Activated T-cell treated with anti-CD3 and anti-CD28 coated beads for 1 hour (primary cell): ENCODE data around the gene SORCS3.

Experiments used
- DNase-seq: peaks from one replicate; pipeline ENCODE4 v3.0.0-alpha.2; 2020; ENCODE audit warnings: low read depth

The SORCS3 gene

GRCh38 chr10:105266966-105267539 lies 626.0 kb downstream of the SORCS3 start:
- no peak for DNase-seq

- no peak for DNase-seq
These were observed 627.9 kb downstream of the SORCS3 start for GRCh38 chr10:105268961-105269360.

DNA sequence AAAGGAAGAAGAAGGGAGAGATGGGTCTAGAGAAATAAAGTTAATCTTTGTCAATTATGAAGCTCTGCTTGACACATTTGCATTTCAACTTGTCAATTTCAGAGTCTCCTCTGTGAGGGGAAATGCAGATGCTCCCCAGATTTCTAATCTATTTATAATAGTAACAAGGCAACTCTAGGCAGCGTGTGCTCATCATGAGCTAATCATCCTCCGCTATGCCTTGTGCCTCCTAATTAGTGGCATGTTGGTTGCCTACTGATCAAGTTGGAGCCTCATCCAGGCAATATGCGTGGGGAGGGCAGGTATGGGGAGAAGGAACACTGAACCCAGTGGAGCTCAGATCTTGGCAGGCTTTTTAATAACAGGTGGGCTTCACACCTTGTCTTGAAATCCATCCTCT lies 628.6 kb downstream of the SORCS3 start:
- no peak for DNase-seq

DNA sequence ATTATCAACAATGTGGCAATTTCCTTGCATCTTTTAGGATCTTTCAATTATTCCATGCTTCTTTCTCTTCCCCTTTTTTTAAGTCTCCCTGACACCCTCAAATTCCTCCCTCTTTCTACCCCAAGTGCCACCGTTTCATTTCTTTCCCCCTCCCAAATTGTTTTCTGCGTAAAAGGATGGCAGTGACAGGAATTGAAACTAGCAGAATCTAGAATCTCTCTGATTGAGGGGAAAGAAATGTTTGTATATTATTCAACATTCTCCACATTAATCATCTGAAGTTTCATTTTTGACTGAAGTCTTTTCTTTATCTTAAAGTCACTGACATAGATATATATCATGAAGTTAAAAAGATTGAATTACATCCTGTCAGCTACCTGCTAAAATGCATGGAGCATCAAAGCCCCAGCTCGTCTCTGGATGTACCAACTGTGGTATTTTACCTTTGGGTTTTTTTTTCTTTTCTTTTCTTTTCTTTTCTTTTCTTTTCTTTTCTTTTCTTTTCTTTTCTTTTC lies 633.5 kb downstream of the SORCS3 start:
- DNase-seq: no peak

DNA sequence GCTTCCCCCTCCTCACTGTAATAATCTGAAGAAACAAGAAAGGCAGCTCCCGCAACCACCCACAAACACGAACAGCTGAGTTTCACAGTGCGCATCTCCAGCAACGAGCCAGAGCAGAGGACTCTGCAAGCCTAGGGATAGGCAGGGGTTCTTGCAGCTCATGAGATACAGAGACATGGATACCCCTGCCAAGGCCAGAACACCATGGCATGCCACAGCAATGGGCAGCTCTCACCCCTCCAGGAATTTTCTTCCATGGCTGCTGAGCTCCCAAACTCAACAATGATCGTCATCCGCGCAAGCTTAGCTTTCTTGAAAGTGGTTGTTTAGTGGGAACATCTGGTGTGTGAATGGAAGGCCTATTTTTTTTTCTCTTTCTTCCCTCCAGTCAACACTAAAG lies 637.3 kb downstream of the SORCS3 start:
- DNase-seq: no peak

DNA sequence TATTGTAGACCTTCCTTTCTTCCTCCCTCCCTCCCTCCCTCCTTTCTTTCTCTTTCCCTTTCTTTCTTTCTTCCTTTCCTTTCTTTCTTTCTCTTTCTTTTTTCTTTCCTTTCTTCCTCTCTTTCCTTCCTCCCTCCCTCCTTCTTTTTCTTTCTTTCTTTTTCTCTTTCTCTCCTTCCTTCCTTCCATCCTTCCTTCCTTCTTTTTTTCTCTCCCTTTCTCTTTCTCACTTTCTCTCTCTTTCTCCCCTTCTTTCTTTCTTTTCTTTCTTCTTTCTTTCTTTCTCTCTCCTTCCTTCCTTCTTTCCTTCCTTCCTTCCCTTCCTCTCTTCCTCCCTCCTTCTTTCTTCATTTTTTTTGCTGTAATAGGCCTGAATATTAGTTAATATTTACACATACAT lies 638.0 kb downstream of the SORCS3 start:
- no peak for DNase-seq

DNA sequence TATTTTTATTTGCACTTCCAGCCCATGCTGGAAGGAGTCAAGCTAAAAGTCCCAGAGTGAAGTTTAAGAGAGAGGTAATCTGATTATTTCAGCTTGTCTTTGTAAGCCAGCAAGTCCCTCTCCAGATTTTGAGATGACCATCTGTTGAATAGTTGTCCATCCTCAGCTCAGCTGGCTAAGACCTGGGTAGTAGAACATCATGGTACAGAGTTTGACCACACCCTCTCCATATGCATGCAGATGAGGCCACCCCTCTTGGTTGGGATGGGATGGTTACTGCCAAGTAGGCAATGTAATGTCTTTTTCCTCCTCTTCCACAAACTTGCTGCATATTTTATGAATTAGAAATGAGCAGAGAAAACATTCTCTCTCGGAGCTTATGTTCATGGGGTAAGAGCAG lies 639.8 kb downstream of the SORCS3 start:
- DNase-seq: no peak

- DNase-seq: no peak
These were observed 643.6 kb downstream of the SORCS3 start for GRCh38 chr10:105284476-105285215.

DNA sequence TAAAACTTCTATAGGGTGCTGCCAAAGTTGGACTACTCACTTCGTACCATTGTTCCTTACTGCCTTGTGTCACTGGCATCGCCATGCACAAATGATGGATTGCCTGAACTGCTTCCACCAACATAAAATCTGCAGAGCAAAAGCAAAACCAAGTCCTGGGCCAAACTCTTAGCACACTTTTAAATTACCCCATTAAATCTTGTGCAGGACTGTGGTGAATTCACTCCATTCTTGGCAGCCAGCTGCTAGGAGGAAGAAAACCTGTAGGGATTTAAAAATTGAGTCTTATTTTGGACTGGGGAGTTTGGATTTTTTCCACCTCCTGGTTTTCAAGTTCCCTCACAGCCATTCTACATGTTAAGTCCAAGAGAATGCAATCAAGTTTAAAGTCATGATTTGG lies 646.9 kb downstream of the SORCS3 start:
- DNase-seq: no peak

DNA sequence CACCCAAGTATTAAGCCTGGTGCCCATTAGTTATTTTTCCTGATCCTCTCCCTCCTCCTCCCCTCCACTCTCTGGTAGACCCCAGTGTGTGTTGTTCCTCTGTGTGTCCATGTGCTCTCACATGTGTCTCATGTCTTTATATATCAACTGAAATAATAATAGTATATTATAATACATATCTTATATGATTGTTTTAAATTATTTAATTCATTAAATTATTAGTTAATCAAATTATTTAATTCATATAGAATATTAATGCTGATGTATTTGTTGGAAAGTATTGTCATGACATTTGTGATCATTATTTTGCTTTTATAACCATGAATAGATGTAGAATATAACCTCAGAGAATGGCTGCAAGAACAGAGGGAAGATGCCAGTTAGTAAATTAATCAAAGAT lies 647.5 kb downstream of the SORCS3 start:
- DNase-seq: no peak

DNA sequence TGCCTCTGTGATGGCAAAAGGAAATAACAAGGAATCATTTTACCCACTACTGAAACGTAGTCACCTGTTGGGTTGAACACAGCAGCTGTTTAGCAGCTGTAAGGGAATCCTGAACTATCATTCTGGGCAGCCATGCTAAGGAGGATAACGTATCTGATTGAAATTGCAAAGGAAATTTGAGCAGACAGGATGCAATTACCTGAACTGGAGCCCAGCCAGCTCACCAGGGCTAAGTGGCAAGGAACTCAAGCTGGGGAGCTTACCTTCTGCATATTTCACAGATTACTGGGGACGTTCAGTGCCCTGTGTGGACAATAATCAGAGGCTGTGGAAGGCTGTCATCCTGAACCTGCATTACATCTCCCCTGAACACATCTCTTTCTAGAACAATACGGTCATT lies 650.5 kb downstream of the SORCS3 start:
- DNase-seq: no peak

DNA sequence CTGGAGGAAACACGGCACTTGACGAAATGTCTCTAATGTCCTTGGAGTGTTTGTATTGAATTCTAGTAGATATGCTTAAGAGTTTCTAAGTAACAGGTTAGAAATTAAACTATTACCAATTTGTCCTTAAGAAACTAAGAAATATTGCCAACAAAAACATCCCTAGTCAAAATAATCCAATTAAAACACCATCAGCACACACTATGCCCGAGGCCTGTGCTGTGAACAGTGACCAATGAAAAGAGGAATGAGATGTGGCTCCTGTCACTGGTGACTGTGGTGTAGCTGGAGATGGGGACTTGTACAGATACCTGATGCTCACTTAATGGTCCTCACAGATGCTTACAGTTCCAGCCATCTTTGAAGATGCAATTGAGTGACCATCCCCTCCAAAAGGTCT lies 651.1 kb downstream of the SORCS3 start:
- no peak for DNase-seq
